Keratinocyte (primary cell): ENCODE data around the gene BTRC.

Experiments used
- CTCF ChIP-seq, 3 experiments: IDR thresholded peaks in 1 of 3; conservative IDR thresholded peaks in 1 of 3; optimal IDR thresholded peaks in 1 of 3; 2 replicates in 2 of 3; 3 replicates in 1 of 3; pipeline versions ENCODE3 to v1.5.1; 2011; ENCODE audit warnings: low read length in 3 of 3, mild to moderate bottlenecking in 3 of 3, moderate library complexity in 2 of 3, control low read depth in 1 of 3, inconsistent platforms in 1 of 3; ENCODE audit not compliant: insufficient read depth in 2 of 3; ENCODE audit errors: extremely low read depth in 1 of 3
- EZH2 ChIP-seq: IDR thresholded peaks from one replicate; pipeline ENCODE4 v1.6.1; 2012; ENCODE audit warnings: inconsistent platforms, mild to moderate bottlenecking, low read length, moderate library complexity

- TF ChIP-seq CTCF (optimal IDR thresholded peaks at IDR 0.05 in 1 of 3, IDR thresholded peaks at IDR 0.05 in 1 of 3, conservative IDR thresholded peaks at IDR 0.05 in 1 of 3; ENCODE audit: extremely low read depth in 1 of 3, insufficient read depth in 2 of 3, low read length in 3 of 3) (no peak), EZH2 (no peak)
These were observed 139.3 kb downstream of the BTRC start for GRCh38 chr10:101493249-101493648.
